SU-DHL-6 (cell line): ENCODE measurements around the gene MSX1.

ENCODE experiments used
- H2AFZ ChIP-seq: fragments of 200-600 bp; sonication (generic); 2 replicates; pipeline ENCODE4 v1.6.1; 2014; ENCODE audit warnings: low read depth, mild to moderate bottlenecking, moderate library complexity, mixed read lengths, antibody characterized with exemption, low read length; ENCODE audit not compliant: severe bottlenecking
- H3F3A ChIP-seq: fragments of 200-600 bp; shearing (Covaris generic); 2 replicates; pipeline ENCODE4 v1.6.0; 2016; ENCODE audit warnings: antibody characterized with exemption, mild to moderate bottlenecking; ENCODE audit not compliant: insufficient read depth
- H3K27ac ChIP-seq: fragments of 200-600 bp; sonication (generic); 2 replicates; pipeline ENCODE4 v1.5.1; 2016; ENCODE audit warnings: low read depth, mild to moderate bottlenecking, low read length, moderate library complexity, mixed read lengths
- H3K27me3 ChIP-seq: fragments of 200-600 bp; sonication (generic), shearing (Covaris generic); 2 replicates; pipeline ENCODE4 v1.6.0; 2014; ENCODE audit warnings: mild to moderate bottlenecking, low read length
- H3K36me3 ChIP-seq: fragments of 200-600 bp; sonication (generic); 2 replicates; pipeline ENCODE4 v1.6.1; 2014; ENCODE audit warnings: mild to moderate bottlenecking, low read length, mixed read lengths
- H3K4me2 ChIP-seq: fragments of 300-600, 200-600 bp; shearing (Covaris generic), sonication (generic); 2 replicates; pipeline ENCODE4 v1.6.0; 2014; ENCODE audit warnings: low read length, low read depth, mild to moderate bottlenecking; ENCODE audit not compliant: poor library complexity, severe bottlenecking
- H3K4me3 ChIP-seq: fragments of 200-600 bp; sonication (generic); 2 replicates; pipeline ENCODE4 v1.5.1; 2014; ENCODE audit warnings: antibody characterized with exemption, low read length, mild to moderate bottlenecking, mixed read lengths; ENCODE audit not compliant: insufficient read depth, poor library complexity, severe bottlenecking
- H3K79me2 ChIP-seq: fragments of 200-600 bp; sonication (generic); 2 replicates; pipeline ENCODE4 v1.6.1; 2014; ENCODE audit warnings: mild to moderate bottlenecking, low read length, moderate library complexity; ENCODE audit not compliant: insufficient read depth
- H3K9ac ChIP-seq: fragments of 200-600 bp; sonication (generic); 2 replicates; pipeline ENCODE4 v1.7.0; 2014; ENCODE audit warnings: mild to moderate bottlenecking, low read length
- H3K9me2 ChIP-seq: fragments of 200-600 bp; sonication (generic); replicated peaks from 2 replicates; pipeline ENCODE4 v1.6.1; 2014; ENCODE audit warnings: low read length; ENCODE audit not compliant: insufficient read depth
- H3K9me3 ChIP-seq: fragments of 200-600 bp; sonication (generic); 2 replicates; pipeline ENCODE4 v1.6.1; 2014; ENCODE audit warnings: low read length, mixed read lengths; ENCODE audit not compliant: insufficient read depth
- H4K20me1 ChIP-seq: fragments of 200-600 bp; sonication (generic); 2 replicates; pipeline ENCODE4 v1.6.1; 2014; ENCODE audit warnings: low read depth, mild to moderate bottlenecking, antibody characterized with exemption, low read length, moderate library complexity, mixed read lengths
- EZH2phosphoT487 ChIP-seq: fragments of 200-600 bp; sonication (generic), shearing (Covaris generic); conservative IDR thresholded peaks from 2 replicates; pipeline ENCODE4 v1.6.1; 2018; ENCODE audit warnings: mild to moderate bottlenecking, antibody characterized with exemption, low read length, moderate library complexity, mixed read lengths
- TF ChIP-seq, protein P1 (sequence below): fragments of 200-600 bp; sonication (generic); IDR thresholded peaks from one replicate; pipeline ENCODE4 v1.5.1; 2017; ENCODE audit warnings: antibody characterized with exemption, mild to moderate bottlenecking, low read length, moderate library complexity; ENCODE audit not compliant: insufficient read depth, poor library complexity, severe bottlenecking

MSX1 gene

DNA sequence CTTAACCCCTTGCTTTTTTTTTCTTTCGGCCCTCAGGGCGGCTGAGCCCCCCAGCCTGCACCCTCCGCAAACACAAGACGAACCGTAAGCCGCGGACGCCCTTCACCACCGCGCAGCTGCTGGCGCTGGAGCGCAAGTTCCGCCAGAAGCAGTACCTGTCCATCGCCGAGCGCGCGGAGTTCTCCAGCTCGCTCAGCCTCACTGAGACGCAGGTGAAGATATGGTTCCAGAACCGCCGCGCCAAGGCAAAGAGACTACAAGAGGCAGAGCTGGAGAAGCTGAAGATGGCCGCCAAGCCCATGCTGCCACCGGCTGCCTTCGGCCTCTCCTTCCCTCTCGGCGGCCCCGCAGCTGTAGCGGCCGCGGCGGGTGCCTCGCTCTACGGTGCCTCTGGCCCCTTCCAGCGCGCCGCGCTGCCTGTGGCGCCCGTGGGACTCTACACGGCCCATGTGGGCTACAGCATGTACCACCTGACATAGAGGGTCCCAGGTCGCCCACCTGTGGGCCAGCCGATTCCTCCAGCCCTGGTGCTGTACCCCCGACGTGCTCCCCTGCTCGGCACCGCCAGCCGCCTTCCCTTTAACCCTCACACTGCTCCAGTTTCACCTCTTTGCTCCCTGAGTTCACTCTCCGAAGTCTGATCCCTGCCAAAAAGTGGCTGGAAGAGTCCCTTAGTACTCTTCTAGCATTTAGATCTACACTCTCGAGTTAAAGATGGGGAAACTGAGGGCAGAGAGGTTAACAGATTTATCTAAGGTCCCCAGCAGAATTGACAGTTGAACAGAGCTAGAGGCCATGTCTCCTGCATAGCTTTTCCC, 3.4 kb downstream of the MSX1 start:
- Histone ChIP-seq H3K27me3 (no peaks in the 10 kb centered on the region), H3K9ac (no peak overlapping the region), H3K9me3 (no peaks in the 10 kb centered on the region), H3K4me2 (no peak overlapping the region), H3F3A (no peaks in the 10 kb centered on the region), H3K27ac (no peak overlapping the region), H3K79me2 (no peaks in the 10 kb centered on the region), H3K36me3 (no peaks in the 10 kb centered on the region), H3K4me3 (no peak overlapping the region), H3K9me2 (no peaks in the 10 kb centered on the region), H4K20me1 (no peaks in the 10 kb centered on the region), H2AFZ (no peak overlapping the region)
- TF ChIP-seq EZH2phosphoT487: no peak
- TF ChIP-seq, protein P1, sequence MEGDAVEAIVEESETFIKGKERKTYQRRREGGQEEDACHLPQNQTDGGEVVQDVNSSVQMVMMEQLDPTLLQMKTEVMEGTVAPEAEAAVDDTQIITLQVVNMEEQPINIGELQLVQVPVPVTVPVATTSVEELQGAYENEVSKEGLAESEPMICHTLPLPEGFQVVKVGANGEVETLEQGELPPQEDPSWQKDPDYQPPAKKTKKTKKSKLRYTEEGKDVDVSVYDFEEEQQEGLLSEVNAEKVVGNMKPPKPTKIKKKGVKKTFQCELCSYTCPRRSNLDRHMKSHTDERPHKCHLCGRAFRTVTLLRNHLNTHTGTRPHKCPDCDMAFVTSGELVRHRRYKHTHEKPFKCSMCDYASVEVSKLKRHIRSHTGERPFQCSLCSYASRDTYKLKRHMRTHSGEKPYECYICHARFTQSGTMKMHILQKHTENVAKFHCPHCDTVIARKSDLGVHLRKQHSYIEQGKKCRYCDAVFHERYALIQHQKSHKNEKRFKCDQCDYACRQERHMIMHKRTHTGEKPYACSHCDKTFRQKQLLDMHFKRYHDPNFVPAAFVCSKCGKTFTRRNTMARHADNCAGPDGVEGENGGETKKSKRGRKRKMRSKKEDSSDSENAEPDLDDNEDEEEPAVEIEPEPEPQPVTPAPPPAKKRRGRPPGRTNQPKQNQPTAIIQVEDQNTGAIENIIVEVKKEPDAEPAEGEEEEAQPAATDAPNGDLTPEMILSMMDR: no peak

DNA sequence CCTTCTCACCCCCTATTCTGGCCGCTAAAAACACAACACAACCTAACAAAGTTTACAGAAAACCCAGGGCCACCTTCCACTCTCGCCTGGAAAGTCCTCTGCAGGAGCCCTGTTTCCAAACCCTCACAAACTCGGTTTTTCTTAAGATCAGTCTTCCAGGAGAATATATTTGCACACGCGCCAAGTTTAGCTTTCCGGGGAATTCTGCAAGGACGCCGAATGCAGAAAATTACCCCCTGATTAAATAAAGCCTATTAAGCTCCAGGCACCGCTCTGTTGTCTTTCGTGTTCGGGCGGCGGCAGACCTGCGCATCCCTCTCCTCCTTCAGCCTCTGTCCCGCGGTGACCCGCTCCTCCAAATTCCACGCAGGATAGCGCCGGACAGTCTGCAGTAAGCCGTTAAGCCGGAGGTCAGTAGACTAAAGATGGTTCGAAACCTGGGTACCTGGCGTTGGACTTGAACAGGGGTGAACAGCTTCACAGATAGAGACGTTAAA, 5.0 kb downstream of the MSX1 start:
- H3K9me2 ChIP-seq: no peaks in the 10 kb centered on the region
- TF ChIP-seq, protein P1: no peak
- TF ChIP-seq EZH2phosphoT487: no peak

DNA sequence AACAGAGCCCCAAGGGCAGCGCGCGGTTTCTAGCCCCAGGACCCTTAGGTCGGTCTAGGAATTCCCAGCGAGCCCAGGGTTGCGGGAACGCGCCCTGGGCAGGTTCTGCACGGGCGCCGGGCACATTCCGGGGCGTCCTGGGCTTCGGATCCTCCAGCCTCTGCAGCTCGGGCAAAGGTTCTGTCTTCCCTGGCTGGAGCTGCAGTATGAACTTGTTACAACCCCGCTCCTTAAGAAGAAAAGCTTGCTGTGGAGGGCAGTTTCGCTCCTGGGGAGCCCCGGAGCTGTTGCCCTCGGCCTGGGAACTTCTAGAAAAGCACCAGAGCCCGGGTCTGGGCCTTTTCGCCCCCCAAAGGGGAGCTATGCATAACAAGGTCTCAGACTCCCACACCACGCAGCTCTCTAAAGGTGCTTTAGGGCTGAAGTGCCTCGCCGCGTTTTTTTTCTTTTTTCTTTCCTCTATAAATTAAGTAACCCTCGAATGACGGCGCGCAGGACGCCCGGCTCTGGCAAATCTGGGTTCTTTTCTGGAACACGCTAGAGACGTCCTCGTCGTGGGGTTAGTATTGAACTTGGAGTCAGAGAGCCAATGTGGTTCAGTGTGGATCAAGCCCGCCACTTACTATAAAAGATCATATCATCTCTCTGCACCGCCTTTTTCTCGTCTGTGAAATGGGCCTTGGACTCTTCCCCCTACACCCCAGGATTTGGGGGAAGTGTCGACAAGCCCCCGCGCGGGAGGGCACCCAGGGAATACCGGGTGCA, 5.7 kb downstream of the MSX1 start:
- Histone ChIP-seq H3K9ac (no peak overlapping the region), H3K27ac (no peak overlapping the region), H4K20me1 (no peaks in the 10 kb centered on the region), H3K27me3 (no peaks in the 10 kb centered on the region), H3K9me3 (no peaks in the 10 kb centered on the region), H3K36me3 (no peaks in the 10 kb centered on the region), H3K9me2 (no peaks in the 10 kb centered on the region), H3K4me2 (no peak overlapping the region), H3F3A (no peaks in the 10 kb centered on the region), H3K4me3 (no peak overlapping the region), H3K79me2 (no peaks in the 10 kb centered on the region), H2AFZ (no peak overlapping the region)
- no peak for TF ChIP-seq EZH2phosphoT487
- TF ChIP-seq, protein P1: no peak

More for the DNA sequence above, 5.0 kb downstream of the MSX1 start:
- Histone ChIP-seq H3K36me3 (no peaks in the 10 kb centered on the region), H3K9ac (no peak overlapping the region), H3K4me3 (no peak overlapping the region), H4K20me1 (no peaks in the 10 kb centered on the region), H3F3A (no peaks in the 10 kb centered on the region), H3K79me2 (no peaks in the 10 kb centered on the region), H3K9me3 (no peaks in the 10 kb centered on the region), H2AFZ (no peak overlapping the region), H3K27ac (no peak overlapping the region), H3K4me2 (no peak overlapping the region), H3K27me3 (no peaks in the 10 kb centered on the region)
